GM23248 (cell line): Measurements from ENCODE around the gene APBA2.

Experiments used
- EZH2 ChIP-seq: fragments of 200-600 bp; sonication (generic); IDR thresholded peaks from 2 replicates; pipeline ENCODE4 v1.6.1; 2018; ENCODE audit warnings: antibody characterized with exemption, mild to moderate bottlenecking; ENCODE audit not compliant: insufficient read depth, poor library complexity, severe bottlenecking
- EZH2phosphoT487 ChIP-seq: fragments of 200-600 bp; sonication (generic); IDR thresholded peaks from 2 replicates; pipeline ENCODE4 v1.6.1; 2018; ENCODE audit warnings: antibody characterized with exemption, moderate library complexity, mild to moderate bottlenecking, low read depth; ENCODE audit not compliant: insufficient read depth

GRCh38 chr15:29083161-29083560, 197.4 kb downstream of the APBA2 start:
- TF ChIP-seq EZH2 (no peak), EZH2phosphoT487 (no peak)
